OCI-LY1 (cell line): ENCODE measurements around the gene MYOCOS.

Source experiments
- EZH2 ChIP-seq: fragments of 200-600 bp; sonication (generic), shearing (Covaris generic); IDR thresholded peaks from 2 replicates; pipeline ENCODE4 v1.8.0; 2017; ENCODE audit warnings: borderline replicate concordance, mixed run types, mild to moderate bottlenecking, antibody characterized with exemption, low read length, moderate library complexity, mixed read lengths
- TF ChIP-seq, protein P1 (sequence below): fragments of 200-600 bp; sonication (generic), shearing (Covaris generic); IDR thresholded peaks from 2 replicates; pipeline ENCODE4 v1.5.1; 2017; ENCODE audit warnings: mild to moderate bottlenecking, antibody characterized with exemption, low read length, moderate library complexity, mixed read lengths

DNA sequence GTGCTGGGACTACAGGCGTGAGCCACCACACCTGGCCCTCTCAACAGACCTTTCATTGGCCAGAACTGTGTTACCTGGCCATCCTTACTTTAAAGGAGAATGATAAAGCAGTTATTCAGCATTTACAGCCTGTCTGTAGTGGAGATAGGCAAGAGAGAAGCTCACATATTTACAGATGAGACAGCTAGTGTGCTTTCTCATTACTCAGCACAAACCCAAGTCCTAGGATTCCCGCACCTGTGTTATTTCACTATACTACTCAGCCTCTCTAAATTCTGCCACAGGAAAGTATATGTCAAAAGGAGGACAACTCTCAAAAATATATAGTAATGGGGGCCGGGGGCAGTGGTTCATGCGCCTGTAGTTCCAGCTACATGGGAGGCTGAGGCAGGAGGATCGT is 46.3 kb downstream of the MYOCOS start:
- no peak for TF ChIP-seq EZH2
- TF ChIP-seq, protein P1, sequence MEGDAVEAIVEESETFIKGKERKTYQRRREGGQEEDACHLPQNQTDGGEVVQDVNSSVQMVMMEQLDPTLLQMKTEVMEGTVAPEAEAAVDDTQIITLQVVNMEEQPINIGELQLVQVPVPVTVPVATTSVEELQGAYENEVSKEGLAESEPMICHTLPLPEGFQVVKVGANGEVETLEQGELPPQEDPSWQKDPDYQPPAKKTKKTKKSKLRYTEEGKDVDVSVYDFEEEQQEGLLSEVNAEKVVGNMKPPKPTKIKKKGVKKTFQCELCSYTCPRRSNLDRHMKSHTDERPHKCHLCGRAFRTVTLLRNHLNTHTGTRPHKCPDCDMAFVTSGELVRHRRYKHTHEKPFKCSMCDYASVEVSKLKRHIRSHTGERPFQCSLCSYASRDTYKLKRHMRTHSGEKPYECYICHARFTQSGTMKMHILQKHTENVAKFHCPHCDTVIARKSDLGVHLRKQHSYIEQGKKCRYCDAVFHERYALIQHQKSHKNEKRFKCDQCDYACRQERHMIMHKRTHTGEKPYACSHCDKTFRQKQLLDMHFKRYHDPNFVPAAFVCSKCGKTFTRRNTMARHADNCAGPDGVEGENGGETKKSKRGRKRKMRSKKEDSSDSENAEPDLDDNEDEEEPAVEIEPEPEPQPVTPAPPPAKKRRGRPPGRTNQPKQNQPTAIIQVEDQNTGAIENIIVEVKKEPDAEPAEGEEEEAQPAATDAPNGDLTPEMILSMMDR: no peak
